Pulmonary artery endothelial cell (primary cell): ENCODE data around the gene GRID2. TPM values are rescaled to one million over a fixed set of nuclear protein-coding genes. Genes with fewer than 3 reads are reported as not detected.

Experiments
- DNase-seq: peaks from one replicate; pipeline ENCODE4 v3.0.0-alpha.2; 2011; ENCODE audit warnings: low read depth, low spot score
- total RNA-seq: library from RNA; depleted of rRNA; stranded (reverse); fragments of >200 nt; gene quantifications from 2 replicates; pipeline ENCODE4 v1.2.3, GENCODE V29; 2014

Gene GRID2
- total RNA-seq, 1 donor from 2014 or later = not detected

- DNase-seq = no peak
Measured at GRCh38 chr4:92678292-92678691, 374.5 kb downstream of the GRID2 start.

- DNase-seq = no peak
Measured at GRCh38 chr4:92679149-92679548, 375.4 kb downstream of the GRID2 start.

GRCh38 chr4:92714640-92715039, 410.9 kb downstream of the GRID2 start:
- DNase-seq = no peak

GRCh38 chr4:92733231-92733630, 429.5 kb downstream of the GRID2 start:
- DNase-seq = no peak

- DNase-seq = no peak
Measured at GRCh38 chr4:92735025-92735665, 431.4 kb downstream of the GRID2 start.

GRCh38 chr4:92760433-92760832, 456.7 kb downstream of the GRID2 start:
- no peak for DNase-seq

- DNase-seq = no peak
Measured at GRCh38 chr4:92776080-92776479, 472.3 kb downstream of the GRID2 start.

- DNase-seq = no peak
Measured at GRCh38 chr4:92789741-92790140, 486.0 kb downstream of the GRID2 start.

- no peak for DNase-seq
Measured at GRCh38 chr4:92791871-92792440, 488.2 kb downstream of the GRID2 start.

GRCh38 chr4:92809381-92809780, 505.6 kb downstream of the GRID2 start:
- DNase-seq = no peak

- no peak for DNase-seq
Measured at GRCh38 chr4:92812652-92813051, 508.9 kb downstream of the GRID2 start.

- DNase-seq = no peak
Measured at GRCh38 chr4:92814677-92815076, 510.9 kb downstream of the GRID2 start.

- DNase-seq = no peak
Measured at GRCh38 chr4:92825256-92825655, 521.5 kb downstream of the GRID2 start.

- DNase-seq = no peak
Measured at GRCh38 chr4:92825791-92826190, 522.0 kb downstream of the GRID2 start.

GRCh38 chr4:92830771-92831170, 527.0 kb downstream of the GRID2 start:
- no peak for DNase-seq

- no peak for DNase-seq
Measured at GRCh38 chr4:92840880-92841279, 537.1 kb downstream of the GRID2 start.

GRCh38 chr4:92843784-92844183, 540.0 kb downstream of the GRID2 start:
- no peak for DNase-seq

- no peak for DNase-seq
Measured at GRCh38 chr4:92847026-92847425, 543.3 kb downstream of the GRID2 start.

- no peak for DNase-seq
Measured at GRCh38 chr4:92862509-92862908, 558.7 kb downstream of the GRID2 start.

- no peak for DNase-seq
Measured at GRCh38 chr4:92864096-92864495, 560.3 kb downstream of the GRID2 start.

- DNase-seq = no peak
Measured at GRCh38 chr4:92872604-92873003, 568.8 kb downstream of the GRID2 start.

- DNase-seq = no peak
Measured at GRCh38 chr4:92885632-92886031, 581.9 kb downstream of the GRID2 start.

- DNase-seq = no peak
Measured at GRCh38 chr4:92952426-92952825, 648.7 kb downstream of the GRID2 start.

- DNase-seq = no peak
Measured at GRCh38 chr4:92952897-92953296, 649.1 kb downstream of the GRID2 start.
